Peyer's patch (tissue), 4 donors: ENCODE data around the gene TMEM219. TPM values are rescaled to one million over a fixed set of nuclear protein-coding genes. Genes with fewer than 3 reads are reported as not detected.

Source experiments
- DNase-seq, 3 donors: peaks; one replicate each; pipeline ENCODE4 v3.0.0-alpha.2; 2017 to 2019
- H3K27ac ChIP-seq, 4 donors: fragments of 200-600 bp; sonication (generic); one replicate each; pipeline ENCODE4 v1.5.1; 2016 to 2019
- H3K27me3 ChIP-seq, 2 donors: fragments of 200-600 bp; sonication (generic); one replicate each; pipeline ENCODE4 v1.5.1; 2019
- H3K36me3 ChIP-seq, 3 donors: fragments of 200-600 bp; sonication (generic); one replicate each; pipeline ENCODE4 v1.5.1; 2016 to 2019
- H3K4me1 ChIP-seq, 4 donors: fragments of 200-600 bp; sonication (generic); one replicate each; pipeline ENCODE4 v1.5.1; 2016 to 2019
- H3K4me3 ChIP-seq, 4 donors: fragments of 200-600 bp; sonication (generic); 1 replicate in 3 of 4; 2 replicates in 1 of 4; pipeline ENCODE4 v1.5.1; 2016 to 2019; ENCODE audit warnings: mild to moderate bottlenecking in 1 of 4
- H3K9me3 ChIP-seq, 4 donors: fragments of 200-600 bp; sonication (generic); one replicate each; pipeline ENCODE4 v1.5.1; 2016 to 2019; ENCODE audit warnings: mild to moderate bottlenecking in 1 of 4
- CTCF ChIP-seq, 6 experiments: fragments of 450-650 bp in 4 of 6; fragments of 200-600 bp in 2 of 6; sonication (generic) in 1 of 6; IDR thresholded peaks; one replicate each; pipeline ENCODE4 v1.5.1; 2017 to 2019; ENCODE audit warnings: antibody characterized with exemption in 6 of 6, mild to moderate bottlenecking in 3 of 6, moderate library complexity in 1 of 6
- POLR2A ChIP-seq, 2 donors: fragments of 450-650 bp; IDR thresholded peaks; one replicate each; pipeline ENCODE4 v1.5.1; 2017; ENCODE audit warnings: antibody characterized with exemption in 2 of 2, mild to moderate bottlenecking in 2 of 2, moderate library complexity in 2 of 2
- total RNA-seq, 4 donors: library from RNA; depleted of rRNA; stranded (reverse); fragments of >200 nt; gene quantifications; one replicate each; pipeline ENCODE4 v1.1.0, GENCODE V29; 2016

TMEM219 gene
- total RNA-seq, 4 donors from 2014 or later, result 103 to 201 (median 170) TPM

DNA sequence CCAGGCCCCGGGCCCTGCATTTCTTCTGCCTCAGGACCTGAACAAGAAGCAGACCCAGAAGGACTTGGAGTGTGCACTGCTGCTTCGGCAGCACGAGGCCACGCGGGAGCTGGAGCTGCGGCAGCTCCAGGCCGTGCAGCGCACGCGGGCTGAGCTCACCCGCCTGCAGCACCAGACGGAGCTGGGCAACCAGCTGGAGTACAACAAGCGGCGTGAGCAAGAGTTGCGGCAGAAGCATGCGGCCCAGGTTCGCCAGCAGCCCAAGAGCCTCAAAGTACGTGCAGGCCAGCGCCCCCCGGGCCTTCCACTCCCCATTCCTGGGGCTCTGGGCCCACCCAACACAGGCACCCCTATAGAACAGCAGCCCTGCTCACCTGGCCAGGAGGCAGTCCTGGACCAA lies 24.4 kb downstream of the TMEM219 start:
- H3K9me3 ChIP-seq, result no peaks in the 10 kb centered on the region
- no peaks in the 10 kb centered on the region for H3K27me3 ChIP-seq
- peaks cover 0 to 99% (median 3%) of the 10 kb centered on the region in 3 donors for H3K36me3 ChIP-seq
- TF ChIP-seq CTCF (IDR thresholded peaks at IDR 0.05) (no peak), POLR2A (IDR thresholded peaks at IDR 0.05) (no peak)
- H3K4me3 ChIP-seq, result no peak overlapping the region
- DNase-seq, result peak in 1 of 3 donors; percentile 43
- no peak overlapping the region for H3K27ac ChIP-seq
- no peaks in the 10 kb centered on the region for H3K4me1 ChIP-seq

GRCh38 chr16:29986931-29987330 lies 25.1 kb downstream of the TMEM219 start:
- DNase-seq, result peak in 1 of 3 donors; percentile 41
- no peaks in the 10 kb centered on the region for H3K9me3 ChIP-seq
- no peak overlapping the region for H3K4me3 ChIP-seq
- H3K36me3 ChIP-seq, result peaks cover 0 to 99% (median 3%) of the 10 kb centered on the region in 3 donors
- no peaks in the 10 kb centered on the region for H3K27me3 ChIP-seq
- no peak overlapping the region for H3K27ac ChIP-seq
- no peak for TF ChIP-seq CTCF (IDR thresholded peaks at IDR 0.05)
- TF ChIP-seq POLR2A (IDR thresholded peaks at IDR 0.05), result no peak
- H3K4me1 ChIP-seq, result no peaks in the 10 kb centered on the region

- TF ChIP-seq CTCF (IDR thresholded peaks at IDR 0.05) (no peak), POLR2A (IDR thresholded peaks at IDR 0.05) (no peak)
- Histone ChIP-seq H3K9me3 (no peaks in the 10 kb centered on the region), H3K27ac (no peak overlapping the region), H3K4me1 (no peaks in the 10 kb centered on the region), H3K36me3 (peaks cover 0 to 99% (median 3%) of the 10 kb centered on the region in 3 donors), H3K4me3 (no peak overlapping the region), H3K27me3 (no peaks in the 10 kb centered on the region)
- DNase-seq, result peak in 1 of 3 donors; percentile 24
Measured at GRCh38 chr16:29987371-29988085, 25.6 kb downstream of the TMEM219 start.

DNA sequence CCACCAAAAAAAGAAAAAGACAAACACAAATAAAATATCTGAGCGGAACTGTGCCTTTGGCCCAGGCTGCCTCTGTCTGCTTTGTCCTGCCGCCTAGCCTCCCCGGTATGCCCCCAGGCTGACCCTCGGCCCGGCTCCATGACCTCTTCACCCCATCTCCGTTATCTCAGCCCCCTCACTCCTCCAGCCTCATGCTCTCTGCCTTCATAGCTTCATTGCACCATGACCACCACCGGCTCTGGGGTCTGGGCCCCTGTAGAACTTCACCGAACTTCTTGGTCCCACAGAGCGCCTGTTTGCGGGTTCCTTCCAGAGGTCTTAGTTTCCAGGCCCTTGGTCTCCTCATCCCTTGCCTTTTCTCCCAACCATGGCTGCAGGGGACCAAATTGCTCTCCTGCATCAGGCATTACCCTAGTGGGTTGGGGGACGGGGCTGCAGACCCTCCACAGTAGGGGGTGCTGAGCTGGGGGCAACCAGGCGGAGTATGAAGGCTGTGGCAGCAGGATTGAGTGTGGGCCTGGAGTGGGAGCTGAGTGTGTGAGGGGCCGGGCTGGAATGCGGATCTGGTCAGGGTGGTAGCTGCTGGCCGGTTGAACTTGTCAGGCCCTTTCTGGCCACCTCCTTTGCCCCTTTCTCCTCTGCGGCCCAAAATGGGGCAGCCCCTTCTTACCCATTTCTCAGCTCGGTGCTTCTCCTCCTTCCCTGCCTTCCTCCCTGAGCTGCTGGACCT lies 26.6 kb downstream of the TMEM219 start:
- Histone ChIP-seq H3K36me3 (peaks cover 0 to 99% (median 3%) of the 10 kb centered on the region in 3 donors), H3K4me3 (no peak overlapping the region), H3K9me3 (no peaks in the 10 kb centered on the region), H3K4me1 (peaks cover 0 to under 1% (median 0%) of the 10 kb centered on the region in 4 donors), H3K27ac (no peak overlapping the region), H3K27me3 (no peaks in the 10 kb centered on the region)
- TF ChIP-seq CTCF (IDR thresholded peaks at IDR 0.05) (no peak), POLR2A (IDR thresholded peaks at IDR 0.05) (no peak)
- DNase-seq, result peak in 1 of 3 donors; percentile 39

GRCh38 chr16:29989111-29989858 lies 27.4 kb downstream of the TMEM219 start:
- H3K36me3 ChIP-seq, result peaks cover 0 to 95% (median 3%) of the 10 kb centered on the region in 3 donors
- no peak overlapping the region for H3K4me3 ChIP-seq
- TF ChIP-seq POLR2A (IDR thresholded peaks at IDR 0.05), result no peak
- TF ChIP-seq CTCF (IDR thresholded peaks at IDR 0.05), result no peak
- H3K27ac ChIP-seq, result no peak overlapping the region
- no peaks in the 10 kb centered on the region for H3K9me3 ChIP-seq
- H3K4me1 ChIP-seq, result peaks cover 0 to 8% (median 0%) of the 10 kb centered on the region in 4 donors
- no peaks in the 10 kb centered on the region for H3K27me3 ChIP-seq
- DNase-seq, result peak in 1 of 3 donors; percentile 21
